IPS-15b (cell line): ENCODE results near the gene ADAMTSL1.

Experiments used
- H3K27me3 ChIP-seq: one replicate; pipeline ENCODE4 v1.6.1; 2013; ENCODE audit warnings: low read length; ENCODE audit not compliant: control insufficient read depth, insufficient read depth
- H3K36me3 ChIP-seq: one replicate; pipeline ENCODE4 v1.6.1; 2013; ENCODE audit warnings: low read length; ENCODE audit not compliant: control insufficient read depth, insufficient read depth
- H3K4me1 ChIP-seq: one replicate; pipeline ENCODE4 v1.6.1; 2013; ENCODE audit warnings: mild to moderate bottlenecking, low read length; ENCODE audit not compliant: control insufficient read depth, insufficient read depth
- H3K4me3 ChIP-seq: one replicate; pipeline ENCODE4 v1.5.1; 2013; ENCODE audit warnings: low read depth, low read length
- H3K9ac ChIP-seq: one replicate; pipeline ENCODE4 v1.6.1; 2013; ENCODE audit warnings: low read depth, mild to moderate bottlenecking, low read length
- H3K9me3 ChIP-seq: one replicate; pipeline ENCODE4 v1.6.1; 2013; ENCODE audit warnings: mild to moderate bottlenecking, low read length; ENCODE audit not compliant: control insufficient read depth, insufficient read depth

The ADAMTSL1 gene

DNA sequence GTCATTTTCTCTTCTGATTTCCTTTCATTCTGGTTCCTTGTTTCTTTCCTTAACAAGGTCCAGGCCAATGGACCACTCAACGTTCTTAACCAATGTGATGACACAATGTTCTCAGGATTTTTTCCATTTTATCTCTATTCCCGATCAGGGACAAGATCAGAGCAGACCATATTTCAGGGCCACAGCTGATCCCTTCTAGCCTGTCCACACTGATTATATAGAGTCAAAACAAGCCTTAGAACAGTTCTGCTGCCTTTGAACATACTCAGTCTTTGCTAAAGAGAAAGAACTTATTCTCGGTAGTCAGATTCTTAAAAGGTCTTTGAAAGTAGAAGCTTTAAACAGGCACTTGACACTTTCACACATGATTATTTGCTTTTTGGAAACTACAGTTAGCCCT, 188.4 kb downstream of the ADAMTSL1 start:
- Histone ChIP-seq H3K4me3 (no peak overlapping the region), H3K4me1 (no peaks in the 10 kb centered on the region), H3K27me3 (no peaks in the 10 kb centered on the region), H3K9me3 (no peaks in the 10 kb centered on the region), H3K36me3 (no peaks in the 10 kb centered on the region), H3K9ac (no peak overlapping the region)

- H3K4me1 ChIP-seq = peaks cover 10% of the 10 kb centered on the region
- H3K9ac ChIP-seq = no peak overlapping the region
- no peaks in the 10 kb centered on the region for H3K27me3 ChIP-seq
- no peaks in the 10 kb centered on the region for H3K9me3 ChIP-seq
- no peak overlapping the region for H3K4me3 ChIP-seq
- no peaks in the 10 kb centered on the region for H3K36me3 ChIP-seq
Measured at GRCh38 chr9:18665947-18666346, 192.0 kb downstream of the ADAMTSL1 start.

DNA sequence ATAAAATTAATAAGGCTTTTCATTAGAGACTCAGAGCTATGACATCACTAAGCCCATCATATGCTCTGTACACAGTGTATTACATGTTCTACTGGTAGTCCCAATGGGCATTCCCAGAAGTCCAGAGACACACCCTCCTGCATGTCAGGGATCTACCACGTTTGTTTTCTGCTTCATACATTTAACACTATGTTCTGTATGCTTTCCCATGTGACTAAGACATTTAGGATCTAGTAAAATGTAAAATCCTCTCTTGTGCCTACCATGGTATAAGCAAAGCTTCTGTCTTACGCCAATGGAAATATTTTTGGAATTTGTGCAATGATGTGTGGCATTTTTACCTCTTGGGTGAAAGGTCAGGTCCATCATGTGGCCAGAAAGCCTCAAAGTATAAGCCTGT, 192.4 kb downstream of the ADAMTSL1 start:
- peaks cover 10% of the 10 kb centered on the region for H3K4me1 ChIP-seq
- no peaks in the 10 kb centered on the region for H3K36me3 ChIP-seq
- no peak overlapping the region for H3K4me3 ChIP-seq
- no peaks in the 10 kb centered on the region for H3K27me3 ChIP-seq
- H3K9me3 ChIP-seq = no peaks in the 10 kb centered on the region
- H3K9ac ChIP-seq = no peak overlapping the region

DNA sequence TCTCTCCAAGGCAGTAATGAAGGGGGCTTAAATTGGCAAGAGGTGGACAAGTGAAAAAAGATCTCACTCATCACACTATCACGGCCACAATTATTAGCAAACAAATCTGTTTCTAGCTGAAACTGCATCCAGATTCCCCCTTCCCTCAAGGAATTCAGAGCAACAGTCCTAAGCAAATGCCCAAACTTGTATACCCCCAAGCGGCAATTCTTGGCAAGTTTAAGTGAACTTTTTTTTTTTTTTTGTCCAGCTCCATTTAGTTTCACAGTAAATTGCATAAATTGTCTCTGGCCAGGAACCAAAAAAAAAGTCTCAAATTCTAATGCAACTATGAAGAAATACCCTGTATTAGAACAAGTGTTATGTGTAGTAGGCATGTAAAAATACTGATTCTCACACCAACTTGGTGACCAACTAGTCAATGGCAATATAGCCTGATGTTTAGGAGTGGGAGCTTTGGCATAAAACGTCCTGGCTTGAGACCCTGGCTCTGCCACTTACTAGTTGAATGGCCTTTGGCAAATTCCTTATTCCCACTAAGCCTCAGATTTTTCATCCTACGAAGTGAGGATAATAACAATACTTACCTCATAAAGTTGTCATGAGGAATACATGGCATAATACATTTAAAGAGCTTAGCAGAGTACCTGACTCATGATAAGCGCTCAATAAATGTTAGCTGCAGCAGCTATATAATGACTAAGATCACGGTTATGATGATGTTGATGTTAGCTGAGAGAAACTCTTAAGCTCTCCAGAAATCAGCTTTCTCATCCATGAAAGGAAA, 193.2 kb downstream of the ADAMTSL1 start:
- Histone ChIP-seq H3K4me1 (peaks cover 10% of the 10 kb centered on the region), H3K9ac (no peak overlapping the region), H3K4me3 (no peak overlapping the region), H3K36me3 (no peaks in the 10 kb centered on the region), H3K9me3 (no peaks in the 10 kb centered on the region), H3K27me3 (no peaks in the 10 kb centered on the region)

GRCh38 chr9:18668944-18669343, 195.0 kb downstream of the ADAMTSL1 start:
- H3K27me3 ChIP-seq = no peaks in the 10 kb centered on the region
- H3K36me3 ChIP-seq = no peaks in the 10 kb centered on the region

DNA sequence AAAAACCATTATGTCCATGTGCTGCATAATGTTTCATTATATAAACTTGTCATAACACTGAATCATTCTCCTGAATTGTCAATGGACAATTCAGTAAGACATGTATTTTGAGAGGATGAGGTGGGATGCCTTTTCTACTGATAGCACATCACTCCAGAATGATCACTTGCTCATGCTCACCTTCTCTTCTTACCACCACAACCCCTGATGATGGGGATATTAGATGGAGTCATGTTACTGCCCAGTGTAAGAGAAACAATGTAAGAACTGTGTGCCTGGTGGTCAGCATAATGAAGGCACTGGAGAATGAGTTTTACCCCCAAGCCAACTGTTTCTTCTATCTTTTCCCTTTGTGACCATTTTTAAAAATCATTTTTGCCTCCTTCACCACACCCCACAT, 198.8 kb downstream of the ADAMTSL1 start:
- Histone ChIP-seq H3K9ac (no peak overlapping the region), H3K4me3 (no peak overlapping the region), H3K9me3 (no peaks in the 10 kb centered on the region), H3K36me3 (no peaks in the 10 kb centered on the region), H3K27me3 (no peaks in the 10 kb centered on the region), H3K4me1 (peaks cover 10% of the 10 kb centered on the region)

More at GRCh38 chr9:18668944-18669343, 195.0 kb downstream of the ADAMTSL1 start:
- Histone ChIP-seq H3K4me1 (peaks cover 10% of the 10 kb centered on the region), H3K4me3 (no peak overlapping the region), H3K9ac (no peak overlapping the region), H3K9me3 (no peaks in the 10 kb centered on the region)

GRCh38 chr9:18673179-18673578, 199.2 kb downstream of the ADAMTSL1 start:
- no peaks in the 10 kb centered on the region for H3K36me3 ChIP-seq

GRCh38 chr9:18675332-18675731, 201.4 kb downstream of the ADAMTSL1 start:
- Histone ChIP-seq H3K4me3 (no peak overlapping the region), H3K4me1 (no peaks in the 10 kb centered on the region), H3K9me3 (no peaks in the 10 kb centered on the region), H3K9ac (no peak overlapping the region), H3K36me3 (no peaks in the 10 kb centered on the region), H3K27me3 (no peaks in the 10 kb centered on the region)

More at GRCh38 chr9:18673179-18673578, 199.2 kb downstream of the ADAMTSL1 start:
- Histone ChIP-seq H3K4me3 (no peak overlapping the region), H3K4me1 (peaks cover 10% of the 10 kb centered on the region), H3K9ac (no peak overlapping the region), H3K9me3 (no peaks in the 10 kb centered on the region), H3K27me3 (no peaks in the 10 kb centered on the region)

GRCh38 chr9:18675973-18676372, 202.0 kb downstream of the ADAMTSL1 start:
- H3K36me3 ChIP-seq = no peaks in the 10 kb centered on the region

DNA sequence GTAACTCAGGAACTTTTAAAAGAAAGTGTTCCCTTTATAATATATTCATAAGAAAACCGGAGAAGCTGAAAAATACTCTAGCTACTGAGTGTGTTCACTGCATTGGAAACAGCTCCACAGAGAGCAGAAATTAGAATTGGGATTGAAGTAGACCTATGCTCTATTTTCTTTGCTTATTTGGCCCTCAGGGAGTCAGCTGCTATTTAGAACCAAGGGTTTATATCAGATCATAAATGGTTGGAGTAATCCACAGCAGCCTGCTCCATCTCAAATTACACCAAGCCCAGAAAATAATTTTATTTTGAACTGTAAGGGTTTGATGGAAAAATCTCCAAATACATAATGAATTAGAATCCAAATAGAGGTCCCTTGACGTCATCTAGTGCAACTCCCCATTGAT, 202.6 kb downstream of the ADAMTSL1 start:
- no peaks in the 10 kb centered on the region for H3K9me3 ChIP-seq
- H3K27me3 ChIP-seq = no peaks in the 10 kb centered on the region
- no peaks in the 10 kb centered on the region for H3K36me3 ChIP-seq
- no peak overlapping the region for H3K9ac ChIP-seq
- H3K4me1 ChIP-seq = no peaks in the 10 kb centered on the region
- H3K4me3 ChIP-seq = no peak overlapping the region

More at GRCh38 chr9:18675973-18676372, 202.0 kb downstream of the ADAMTSL1 start:
- Histone ChIP-seq H3K9ac (no peak overlapping the region), H3K9me3 (no peaks in the 10 kb centered on the region), H3K27me3 (no peaks in the 10 kb centered on the region), H3K4me3 (no peak overlapping the region), H3K4me1 (no peaks in the 10 kb centered on the region)

- no peaks in the 10 kb centered on the region for H3K36me3 ChIP-seq
- H3K9me3 ChIP-seq = no peaks in the 10 kb centered on the region
- no peaks in the 10 kb centered on the region for H3K27me3 ChIP-seq
- H3K4me1 ChIP-seq = no peaks in the 10 kb centered on the region
- H3K4me3 ChIP-seq = no peak overlapping the region
- H3K9ac ChIP-seq = no peak overlapping the region
Measured at GRCh38 chr9:18678821-18679590, 205.1 kb downstream of the ADAMTSL1 start.

GRCh38 chr9:18682907-18683306, 209.0 kb downstream of the ADAMTSL1 start:
- H3K9ac ChIP-seq = no peak overlapping the region
- no peaks in the 10 kb centered on the region for H3K36me3 ChIP-seq
- no peaks in the 10 kb centered on the region for H3K4me1 ChIP-seq
- no peaks in the 10 kb centered on the region for H3K9me3 ChIP-seq
- H3K27me3 ChIP-seq = no peaks in the 10 kb centered on the region
- no peak overlapping the region for H3K4me3 ChIP-seq
